Right renal pelvis (tissue), 4 donors: ENCODE measurements around the gene TXK. TPM values are rescaled to one million over a fixed set of nuclear protein-coding genes. Genes with fewer than 3 reads are reported as not detected.

Experiments used
- DNase-seq, 4 donors: peaks; one replicate each; pipeline ENCODE4 v3.0.0-alpha.2; 2013; ENCODE audit warnings: low read depth in 4 of 4, low spot score in 3 of 4, missing footprints in 1 of 4
- polyA plus RNA-seq, 4 donors: library from polyadenylated mRNA; unstranded; fragments of 120-200 nt; gene quantifications; one replicate each; pipeline ENCODE4 v1.2.1, GENCODE V29; 2013; ENCODE audit not compliant: insufficient read length in 4 of 4

The TXK gene
- polyA plus RNA-seq, 4 donors = 1.4 to 3.4 (median 2.3) TPM

- DNase-seq = no peak
Measured at GRCh38 chr4:48028696-48029095, 105.4 kb downstream of the TXK start.

DNA sequence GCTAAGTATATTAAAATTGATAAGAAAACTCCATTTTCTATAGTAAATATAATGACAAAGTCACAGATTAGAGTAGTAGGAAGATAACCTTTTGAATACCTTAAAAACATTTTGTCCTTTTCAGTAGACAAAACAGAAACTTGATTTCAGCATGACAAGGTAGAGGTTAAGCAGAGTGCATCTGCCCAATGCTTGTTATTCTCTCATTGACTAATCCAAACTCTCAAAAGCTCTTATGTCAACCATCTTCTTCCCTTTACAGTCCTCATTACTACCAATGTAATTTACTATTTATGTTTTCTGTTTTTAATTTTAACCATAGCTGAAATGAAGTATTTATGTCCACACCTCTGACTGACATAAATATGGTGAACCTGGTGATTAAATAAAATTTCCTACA lies 106.4 kb downstream of the TXK start:
- no peak for DNase-seq

- no peak for DNase-seq
Measured at GRCh38 chr4:48025005-48025404, 109.0 kb downstream of the TXK start.

DNA sequence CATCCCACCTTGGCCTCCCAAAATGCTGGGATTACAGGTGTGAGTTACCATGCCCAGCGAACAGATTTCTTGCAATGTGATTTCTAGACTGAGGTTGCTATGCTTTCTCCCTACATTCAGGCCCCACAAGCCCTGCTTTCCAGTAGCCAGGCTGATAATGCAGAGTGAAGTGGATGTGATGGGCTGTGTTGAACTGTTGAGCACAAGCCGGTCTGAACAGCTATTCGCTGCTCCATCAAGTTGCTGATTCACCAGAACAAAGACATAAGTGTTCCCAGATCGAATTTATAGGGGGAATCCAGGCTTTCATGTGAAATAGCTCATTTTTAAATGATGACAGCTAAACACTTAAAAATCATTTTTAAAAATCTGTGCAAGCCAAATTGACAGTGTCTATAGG lies 109.5 kb downstream of the TXK start:
- DNase-seq = no peak

DNA sequence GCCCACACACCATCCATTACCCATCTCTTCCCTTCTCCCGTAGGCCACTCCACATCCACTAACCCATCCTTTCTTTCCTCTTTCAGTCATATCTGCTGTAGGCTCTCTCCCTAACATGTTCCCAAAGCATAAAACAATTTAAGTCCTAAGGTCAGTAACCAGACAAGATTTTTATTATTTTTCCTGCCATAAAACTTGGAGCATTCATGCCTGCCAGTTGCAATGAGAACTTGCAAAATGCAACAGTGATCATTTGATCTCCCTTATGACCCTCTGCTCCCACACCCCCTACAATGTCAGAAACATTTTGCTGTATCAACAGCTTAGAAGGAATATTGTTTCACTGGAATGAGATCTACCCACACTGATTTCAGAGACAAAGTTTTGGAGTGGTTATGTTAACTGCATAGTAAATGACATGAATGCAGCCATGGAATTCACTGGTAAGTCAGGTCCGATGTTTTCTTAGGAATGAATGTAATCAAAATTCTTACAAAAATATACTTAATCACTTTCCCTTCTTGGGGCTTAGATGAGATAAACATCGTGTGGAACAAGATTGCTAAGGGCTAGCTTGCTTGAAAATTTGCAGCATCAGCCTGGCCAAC lies 111.8 kb downstream of the TXK start:
- no peak for DNase-seq

DNA sequence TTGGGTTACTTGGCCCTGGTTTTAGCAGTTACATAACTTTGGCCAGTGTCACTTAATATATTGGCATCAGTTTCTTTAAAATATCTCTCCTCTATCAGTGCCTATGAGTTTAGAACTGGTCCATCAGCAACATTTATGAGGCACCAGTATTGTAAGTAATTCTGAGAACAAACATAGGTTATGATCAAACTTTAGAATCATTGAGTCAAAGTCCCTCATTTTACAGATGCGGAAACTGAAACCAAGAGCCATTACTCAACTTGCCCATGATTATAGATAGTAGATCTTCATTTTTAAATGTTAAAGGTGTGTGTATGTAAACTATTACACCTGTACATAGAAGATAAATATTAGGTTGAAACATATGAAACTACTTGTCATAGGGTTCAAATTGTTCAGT lies 113.0 kb downstream of the TXK start:
- DNase-seq = no peak

DNA sequence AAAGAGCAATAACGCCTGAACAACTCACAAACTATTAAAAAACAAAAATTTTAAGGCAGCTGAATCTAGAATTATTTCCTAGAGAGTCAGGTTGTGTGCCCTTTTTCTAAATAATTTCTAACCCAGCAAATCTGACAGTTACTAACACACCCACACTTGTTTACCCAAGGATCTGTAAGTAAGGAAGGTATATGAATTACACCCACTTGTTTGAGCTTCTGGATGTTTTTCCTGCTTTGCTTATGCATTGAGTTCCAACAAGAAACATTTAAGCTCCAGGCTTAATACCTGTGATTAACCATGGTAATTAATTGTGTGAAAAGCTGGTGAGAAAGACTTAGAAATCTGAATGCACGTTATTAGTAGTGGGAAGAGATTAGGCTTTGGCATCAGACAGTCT lies 115.9 kb downstream of the TXK start:
- no peak for DNase-seq

DNA sequence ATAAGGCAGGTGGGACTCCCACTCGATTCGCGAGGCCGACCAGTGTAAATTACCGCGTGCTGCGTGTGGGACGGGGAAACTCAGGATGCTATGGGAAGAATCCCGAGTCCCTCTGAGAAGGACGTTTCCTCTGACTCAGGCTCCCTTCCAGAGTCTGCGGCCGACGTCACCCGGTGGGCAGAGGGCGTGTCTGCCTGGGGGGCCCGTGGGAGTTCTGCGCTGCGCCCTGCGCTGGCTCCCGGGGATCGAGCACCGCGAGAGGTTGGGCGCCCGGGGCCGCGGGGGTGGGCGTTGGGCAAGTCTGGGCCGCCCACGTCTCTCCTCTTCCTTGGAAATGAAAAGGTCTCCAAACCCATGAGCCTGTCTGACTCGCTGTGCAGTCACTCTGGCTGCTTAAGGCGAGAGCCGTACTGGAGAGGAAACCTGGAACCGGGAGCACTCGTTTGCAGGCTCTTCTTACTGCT lies 116.9 kb downstream of the TXK start:
- DNase-seq = peak; percentile 5 to 40 (median 24)

Other genes starting within 250 kb of the TXK start
- 10 to 100 TPM; 22.7 to 29.5 (median 25.8) TPM for gene NFXL1, start 219.7 kb downstream of the TXK start, polyA plus RNA-seq
- gene CNGA1, start 117.6 kb downstream of the TXK start, polyA plus RNA-seq = 1 to 10 TPM; 2.5 to 8.0 (median 3.2) TPM
- gene NIPAL1, start 117.5 kb downstream of the TXK start, polyA plus RNA-seq = 10 to 100 TPM in 3 of 4 donors, 1 to 10 TPM in 1; 8.7 to 13.9 (median 11.6) TPM
- 1 to 10 TPM; 3.4 to 4.1 (median 4.0) TPM for gene TEC, start 135.6 kb upstream of the TXK start, polyA plus RNA-seq
- 10 to 100 TPM; 57.4 to 74.9 (median 72.8) TPM for gene SLAIN2, start 207.3 kb upstream of the TXK start, polyA plus RNA-seq